Measurements from ENCODE around the gene ATP9B.

DNA sequence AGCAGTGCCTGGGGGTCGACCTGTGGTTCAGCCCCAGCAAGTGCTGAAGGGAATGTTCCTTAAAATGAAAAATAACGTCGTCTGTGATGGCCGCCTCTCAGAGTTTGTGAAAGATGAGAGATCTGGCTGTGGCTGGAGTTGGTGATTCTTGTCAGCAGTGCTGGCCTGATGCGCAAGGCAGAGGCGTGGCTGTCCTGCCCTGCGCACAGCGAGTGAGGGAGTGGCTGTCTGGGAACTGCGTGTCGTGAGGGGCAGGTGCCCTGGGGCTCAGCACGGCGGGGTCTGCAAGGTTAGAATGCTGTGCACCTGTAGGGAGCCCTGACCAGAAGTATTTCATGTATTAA, 335.3 kb downstream of the ATP9B start:
- TF ChIP-seq CTCF (IDR thresholded peaks at IDR 0.05; ENCODE audit: low read length) (no peak), EZH2 (optimal IDR thresholded peaks at IDR 0.05; ENCODE audit: low read depth, low read length) (no peak), EZH2phosphoT487 (IDR thresholded peaks at IDR 0.05; ENCODE audit: low read length) (no peak)

Data from MM.1S (cell line).